Stimulated activated CD4-positive, alpha-beta T cell treated with anti-CD3 and anti-CD28 coated beads, Interleukin-2, amount 100 ng/mL, for 48 hours (primary cell): ENCODE measurements around the gene UTP25.

Experiments used
- DNase-seq, 2 donors: peaks; one replicate each; pipeline ENCODE4 v3.0.0-alpha.2; 2020

The UTP25 gene

GRCh38 chr1:209807509-209807908 lies 20.3 kb upstream of the UTP25 start:
- no peak for DNase-seq

- no peak for DNase-seq
Measured at GRCh38 chr1:209808059-209808581, 19.7 kb upstream of the UTP25 start.

- DNase-seq: no peak
Measured at GRCh38 chr1:209809611-209810010, 18.2 kb upstream of the UTP25 start.

DNA sequence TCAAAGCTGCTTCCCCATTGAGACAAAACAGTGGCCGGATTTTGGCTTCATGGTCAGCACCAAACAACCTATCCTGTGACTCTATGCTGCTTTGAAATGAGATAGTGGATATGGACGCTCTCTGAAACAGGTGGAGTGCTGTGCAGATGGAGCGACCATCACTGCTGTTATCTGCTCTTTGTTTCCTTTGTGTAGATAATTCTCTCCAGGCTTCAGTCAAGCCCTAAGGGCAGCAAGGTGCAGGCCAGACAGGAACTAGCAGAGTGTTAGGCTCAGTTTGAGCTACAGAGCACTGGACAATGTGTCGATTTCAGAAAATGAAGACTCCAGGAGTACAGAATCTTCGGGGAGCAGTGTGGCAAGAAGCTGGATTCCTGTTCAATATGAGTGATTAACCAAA lies 17.0 kb upstream of the UTP25 start:
- DNase-seq: no peak

- no peak for DNase-seq
Measured at GRCh38 chr1:209813902-209814301, 13.9 kb upstream of the UTP25 start.

DNA sequence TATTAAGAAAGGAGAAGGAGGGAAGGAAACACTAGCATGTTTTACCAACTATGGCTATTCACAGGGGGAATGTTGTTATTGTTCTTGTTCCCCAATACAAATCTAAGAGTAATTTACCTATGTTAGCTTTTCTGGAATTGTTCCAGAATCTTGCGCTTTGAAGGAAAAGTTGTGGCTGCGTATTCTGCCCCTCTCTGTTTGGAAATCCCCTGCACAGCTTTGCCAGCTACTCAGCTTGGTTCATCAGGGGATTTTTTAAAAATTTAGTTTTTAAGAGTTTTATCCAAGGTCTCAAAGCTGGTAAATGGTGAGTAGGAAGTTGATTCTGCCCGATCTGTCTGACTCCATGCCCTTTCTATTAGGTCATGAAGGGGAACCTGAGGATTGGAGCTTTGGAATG lies 12.3 kb upstream of the UTP25 start:
- no peak for DNase-seq

DNA sequence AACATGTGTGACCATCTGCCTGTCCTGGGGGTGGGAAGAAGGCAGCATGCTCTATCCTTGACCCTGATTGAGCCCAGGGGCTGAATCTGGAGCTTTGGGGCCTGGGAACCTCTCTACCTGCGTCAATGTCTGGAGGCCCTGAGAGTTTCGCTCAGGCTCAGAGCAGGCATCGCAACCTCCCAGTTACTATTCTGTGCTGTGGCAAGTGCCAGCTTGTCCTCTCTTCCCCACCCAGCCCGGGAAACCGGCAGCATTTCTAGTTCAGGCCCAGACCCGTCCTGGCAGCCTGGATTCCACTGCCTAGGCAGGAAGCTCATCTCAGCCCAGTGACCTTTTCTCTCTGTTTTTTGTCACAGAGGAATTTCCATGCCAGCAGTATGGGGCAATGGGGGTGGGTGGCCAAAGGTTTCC lies 11.8 kb upstream of the UTP25 start:
- DNase-seq: no peak

- DNase-seq: no peak
Measured at GRCh38 chr1:209816923-209817322, 10.8 kb upstream of the UTP25 start.

GRCh38 chr1:209817691-209818090 lies 10.1 kb upstream of the UTP25 start:
- DNase-seq: no peak

- DNase-seq: no peak
Measured at GRCh38 chr1:209819058-209819457, 8.7 kb upstream of the UTP25 start.

- no peak for DNase-seq
Measured at GRCh38 chr1:209820986-209821385, 6.8 kb upstream of the UTP25 start.

GRCh38 chr1:209822706-209823105 lies 5.1 kb upstream of the UTP25 start:
- DNase-seq: no peak

DNA sequence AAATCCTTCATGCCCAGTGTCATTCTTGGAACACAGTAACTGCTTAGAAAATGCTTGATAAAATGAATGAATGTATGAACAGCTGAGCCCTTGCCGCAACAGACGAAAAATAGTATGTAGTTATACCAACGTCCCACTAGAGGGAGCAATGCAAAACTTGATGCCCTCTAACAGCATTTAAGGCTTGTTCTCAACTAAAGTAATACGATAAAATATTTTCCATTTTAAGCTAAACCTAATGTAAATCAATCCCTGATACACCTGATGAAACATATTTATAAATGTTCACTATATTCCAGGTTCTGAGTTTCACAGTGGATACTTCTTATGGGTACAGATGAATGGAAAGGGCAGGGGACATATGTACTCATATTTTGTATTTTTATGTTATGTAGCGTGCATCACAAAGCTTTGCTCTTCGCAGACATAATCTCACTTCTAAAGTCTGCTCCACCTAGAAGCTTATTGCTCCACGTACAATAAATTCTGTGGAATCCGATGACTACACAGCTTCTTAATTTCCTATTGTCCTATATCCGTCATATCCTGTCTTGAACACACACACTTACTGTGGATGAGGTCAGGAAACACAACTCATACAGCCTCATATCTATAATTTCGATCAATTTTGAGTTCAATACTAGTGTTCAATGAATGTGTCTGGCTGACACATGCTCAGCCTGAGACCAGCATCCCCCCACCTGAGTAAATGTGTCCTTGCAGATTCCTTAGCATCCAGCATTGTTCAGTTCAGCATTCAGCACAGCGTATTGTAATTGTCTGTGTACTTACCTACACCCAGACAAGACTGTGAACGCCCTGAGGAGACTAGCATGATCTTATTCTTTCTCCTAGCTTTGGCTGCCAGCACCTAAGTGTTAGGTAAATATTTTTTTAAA lies 4.4 kb upstream of the UTP25 start:
- no peak for DNase-seq

DNA sequence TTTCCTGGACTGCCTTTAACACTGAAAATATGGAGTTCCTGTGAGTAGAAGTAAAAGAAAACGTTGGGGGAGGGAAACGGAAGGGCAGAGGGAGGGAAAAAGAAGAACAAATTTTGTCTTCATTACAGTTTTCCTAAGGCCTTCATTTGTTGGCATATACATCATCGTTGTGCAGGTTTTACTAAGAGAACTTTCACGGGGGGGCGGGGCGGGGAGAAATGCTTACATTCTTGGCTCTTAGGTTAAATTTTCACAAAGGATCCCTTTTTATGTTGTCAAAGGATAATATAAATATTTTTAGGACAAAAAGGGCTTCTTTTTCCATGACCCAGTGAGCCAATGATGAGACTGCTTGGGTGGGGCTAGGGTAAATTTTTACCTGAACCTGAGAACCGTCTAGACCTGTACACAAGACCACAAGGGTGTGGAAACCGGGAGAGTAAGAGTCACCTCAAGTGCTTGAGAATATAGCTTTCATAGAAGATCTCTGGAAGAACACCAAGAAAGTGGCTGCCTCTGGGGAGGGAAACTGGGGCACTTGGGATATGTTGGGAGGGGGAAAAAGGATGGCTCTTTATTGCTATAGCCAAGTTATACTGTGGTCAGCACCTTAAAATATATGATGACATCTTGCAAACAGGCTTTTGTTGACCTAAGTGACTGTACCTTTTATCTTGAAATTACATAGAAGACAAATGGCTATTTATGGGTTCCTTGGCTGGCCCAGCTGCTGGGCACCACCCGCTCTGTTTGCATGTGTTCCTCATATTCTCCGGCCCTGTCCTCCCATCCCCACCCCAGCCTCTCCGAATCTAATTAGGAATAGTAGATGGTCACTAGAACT lies 2.0 kb upstream of the UTP25 start:
- DNase-seq: no peak

- DNase-seq: no peak
Measured at GRCh38 chr1:209829716-209830115, 1.9 kb downstream of the UTP25 start.

GRCh38 chr1:209830722-209831121 lies 3.0 kb downstream of the UTP25 start:
- DNase-seq: no peak

DNA sequence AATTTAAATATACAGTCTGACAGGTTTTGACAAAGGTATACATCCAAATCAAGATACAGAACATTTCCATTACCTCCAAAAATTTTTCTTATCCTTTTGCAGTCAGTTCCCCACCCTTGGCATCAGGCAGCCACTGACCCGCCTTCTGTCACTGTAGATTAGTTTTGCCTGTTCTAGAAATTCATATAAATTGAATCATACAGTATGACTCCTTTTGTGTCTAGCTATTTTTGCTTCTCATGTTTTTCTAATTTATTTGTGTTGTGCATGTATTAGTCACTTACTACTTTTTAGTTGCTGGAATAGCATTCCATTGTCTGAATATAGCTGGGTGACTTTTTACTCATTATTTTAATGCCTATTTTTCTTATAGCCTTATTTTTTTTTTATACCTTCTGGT lies 3.8 kb downstream of the UTP25 start:
- DNase-seq: no peak

DNA sequence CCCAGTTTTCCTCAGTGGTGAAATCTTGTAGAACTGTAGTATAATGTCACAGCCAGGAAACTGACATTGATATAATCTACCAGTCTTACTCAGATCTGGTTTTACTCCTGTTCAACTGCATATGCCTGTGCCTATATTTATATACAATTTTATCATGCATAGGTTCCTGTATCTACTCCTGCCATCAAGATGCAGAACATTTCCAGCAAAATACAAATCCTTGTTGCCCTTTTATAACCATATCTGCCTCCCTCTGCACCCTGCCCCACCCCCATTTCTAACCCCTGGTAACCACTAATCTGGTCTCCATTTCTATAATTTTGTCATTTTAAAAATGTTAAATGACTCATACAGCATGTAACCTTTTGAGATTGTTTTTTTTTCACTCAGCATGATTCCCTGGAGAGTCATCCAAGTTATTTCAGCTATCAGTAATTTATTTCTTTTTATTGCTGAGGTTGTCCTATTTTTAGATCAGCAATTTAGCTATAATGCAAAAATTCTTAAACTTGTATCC lies 8.1 kb downstream of the UTP25 start:
- no peak for DNase-seq

- DNase-seq: no peak
Measured at GRCh38 chr1:209837671-209838070, 9.9 kb downstream of the UTP25 start.

DNA sequence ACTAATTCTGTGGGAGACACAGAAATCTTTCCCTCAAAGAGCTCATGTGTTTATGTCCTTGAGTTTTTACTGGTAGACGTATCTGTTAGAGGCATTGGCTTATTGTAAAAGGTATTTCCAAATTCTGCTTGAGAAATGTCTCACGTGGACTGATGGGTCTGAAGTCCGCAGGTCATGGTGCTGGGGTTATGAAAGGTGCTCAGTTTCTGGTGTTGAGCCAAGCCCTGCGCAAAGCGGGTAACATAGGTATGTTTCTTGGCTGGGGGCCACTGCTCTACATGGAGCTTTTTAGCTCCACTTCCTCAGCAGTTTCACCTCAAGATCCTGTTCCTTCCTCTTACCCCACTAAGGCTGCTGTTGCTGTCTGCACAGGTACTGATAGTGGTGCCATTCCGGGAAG lies 10.8 kb downstream of the UTP25 start:
- no peak for DNase-seq

GRCh38 chr1:209839875-209840546 lies 12.2 kb downstream of the UTP25 start:
- no peak for DNase-seq

- DNase-seq: no peak
Measured at GRCh38 chr1:209840611-209841010, 12.8 kb downstream of the UTP25 start.
